Endothelial cell of umbilical vein (primary cell): ENCODE results near the gene SNED1. TPM values are rescaled to one million over a fixed set of nuclear protein-coding genes. Genes with fewer than 3 reads are reported as not detected.

ENCODE experiments used
- BruUV-seq: library from RNA; stranded (reverse); fragments of 400-500 nt; replicated peaks from 2 replicates; lab custom pipeline; 2021; lab: Mats Ljungman, UMichigan
- CTCF ChIA-PET: fragments of 300-600, 350-600 bp; sonication (Branson Sonifier 250); formaldehyde crosslinking; loops from one replicate; lab custom pipeline; 2021; ENCODE audit warnings: antibody characterized with exemption, inconsistent platforms; lab: Charles Lee
- POLR2A ChIA-PET: fragments of 300-600, 350-600 bp; sonication (Branson Sonifier 250); formaldehyde crosslinking; loops from one replicate; lab custom pipeline; 2021; ENCODE audit warnings: antibody characterized with exemption, inconsistent platforms; lab: Charles Lee
- DNase-seq: peaks from one replicate; pipeline ENCODE4 v3.0.0-alpha.2; 2011; ENCODE audit warnings: low read depth, low spot score
- FAIRE-seq: peaks from 2 replicates; lab custom pipeline; 2011; peaks lifted over from hg19 to GRCh38; lab: Jason Lieb, UNC
- H2AFZ ChIP-seq: 2 replicates; pipeline ENCODE4 v1.6.0; 2012; ENCODE audit warnings: low read depth, low read length, control low read depth, inconsistent platforms
- H3K27ac ChIP-seq: 2 replicates; pipeline ENCODE4 v1.5.1; 2011; ENCODE audit warnings: low read depth, mild to moderate bottlenecking, control low read depth, low read length, moderate library complexity; ENCODE audit not compliant: insufficient read depth
- H3K27me3 ChIP-seq, 2 experiments: 2 replicates each; pipeline versions ENCODE4 v1.6.0 to v1.6.1; 2011; ENCODE audit warnings: low read length in 2 of 2, mixed read lengths in 1 of 2; ENCODE audit not compliant: control insufficient read depth in 2 of 2, insufficient read depth in 2 of 2
- H3K36me3 ChIP-seq, 2 experiments: 2 replicates in 1 of 2; 3 replicates in 1 of 2; pipeline ENCODE4 v1.5.1; 2011; ENCODE audit warnings: low read length in 2 of 2, mild to moderate bottlenecking in 1 of 2, moderate library complexity in 1 of 2; ENCODE audit not compliant: control insufficient read depth in 2 of 2, insufficient read depth in 2 of 2; ENCODE audit errors: extremely low read depth in 1 of 2
- H3K4me1 ChIP-seq: 3 replicates; pipeline ENCODE4 v1.5.1; 2011; ENCODE audit warnings: mild to moderate bottlenecking, low read length; ENCODE audit not compliant: control insufficient read depth, insufficient read depth; ENCODE audit errors: extremely low read depth
- H3K4me2 ChIP-seq: 2 replicates; pipeline ENCODE4 v1.6.1; 2011; ENCODE audit warnings: low read length, control low read depth, mixed read lengths; ENCODE audit not compliant: insufficient read depth
- H3K4me3 ChIP-seq, 3 experiments: fragments of 200-600 bp in 1 of 3; sonication (generic), shearing (Covaris generic) in 1 of 3; replicated peaks in 1 of 3; 2 replicates each; pipeline ENCODE4 v1.5.1; 2011 to 2016; ENCODE audit warnings: control low read depth in 3 of 3, low read length in 3 of 3, mild to moderate bottlenecking in 2 of 3, inconsistent platforms in 1 of 3, low read depth in 1 of 3, moderate library complexity in 1 of 3; ENCODE audit not compliant: insufficient read depth in 1 of 3
- H3K79me2 ChIP-seq: 2 replicates; pipeline ENCODE4 v1.6.0; 2012; ENCODE audit warnings: low read length, inconsistent platforms; ENCODE audit not compliant: control insufficient read depth, insufficient read depth
- H3K9ac ChIP-seq: replicated peaks from 2 replicates; pipeline ENCODE3; 2011; ENCODE audit warnings: low read length, control low read depth; ENCODE audit not compliant: insufficient read depth; ENCODE audit errors: extremely low read depth
- H3K9me1 ChIP-seq: replicated peaks from 3 replicates; pipeline ENCODE4 v1.6.0; 2011; ENCODE audit warnings: mild to moderate bottlenecking, low read length; ENCODE audit not compliant: control insufficient read depth, insufficient read depth; ENCODE audit errors: extremely low read depth
- H3K9me3 ChIP-seq: replicated peaks from 2 replicates; pipeline ENCODE4 v1.5.1; 2012; ENCODE audit warnings: low read length, inconsistent platforms; ENCODE audit not compliant: control insufficient read depth, insufficient read depth
- H4K20me1 ChIP-seq: replicated peaks from 2 replicates; pipeline ENCODE3; 2011; ENCODE audit warnings: mild to moderate bottlenecking, low read length; ENCODE audit not compliant: control insufficient read depth, insufficient read depth; ENCODE audit errors: extremely low read depth
- EZH2 ChIP-seq: IDR thresholded peaks from 2 replicates; pipeline ENCODE4 v1.6.1; 2012; ENCODE audit warnings: borderline replicate concordance, low read depth, mild to moderate bottlenecking, moderate library complexity, low read length, inconsistent platforms; ENCODE audit not compliant: severe bottlenecking
- FOS ChIP-seq: IDR thresholded peaks from 2 replicates; pipeline ENCODE4 v1.6.1; 2011; ENCODE audit warnings: mild to moderate bottlenecking, low read length, moderate library complexity, borderline replicate concordance; ENCODE audit not compliant: insufficient read depth
- GATA2 ChIP-seq: IDR thresholded peaks from 2 replicates; pipeline ENCODE4 v1.7.0; 2011; ENCODE audit warnings: low read depth, mild to moderate bottlenecking, moderate library complexity, mixed read lengths, low read length; ENCODE audit not compliant: insufficient read length, insufficient read depth
- JUN ChIP-seq: IDR thresholded peaks from 2 replicates; pipeline ENCODE4 v1.6.1; 2011; ENCODE audit warnings: borderline replicate concordance, low read depth; ENCODE audit not compliant: insufficient read length, insufficient read depth
- MYC ChIP-seq: IDR thresholded peaks from one replicate; pipeline ENCODE4 v1.6.1; 2011; ENCODE audit warnings: mild to moderate bottlenecking, low read depth, low read length
- POLR2A ChIP-seq: IDR thresholded peaks from 2 replicates; pipeline ENCODE4 v1.6.1; 2012; ENCODE audit warnings: low read depth, mild to moderate bottlenecking, control low read depth, low read length
- POLR2AphosphoS5 ChIP-seq: IDR thresholded peaks from 2 replicates; pipeline ENCODE4 v1.6.1; 2012; ENCODE audit warnings: low read depth, mild to moderate bottlenecking, control low read depth, low read length, moderate library complexity; ENCODE audit not compliant: insufficient read depth
- dilution Hi-C: fragments of 300-500 bp; cut with MboI; formaldehyde crosslinking; loops from one replicate; pipeline ENCODE4 v1.15.0; 2019; ENCODE audit warnings: low sequenced_read_pairs; ENCODE audit not compliant: extremely low pct_ligation_motif_present
- intact Hi-C: fragments of 100-400 bp; cut with micrococcal nuclease; formaldehyde crosslinking; loops from one replicate; pipeline ENCODE4 v1.10.0; 2022
- polyA plus RNA-seq, 4 experiments: library from polyadenylated mRNA; depleted of rRNA in 3 of 4; stranded (reverse) in 3 of 4; unstranded in 1 of 4; fragments of >200 nt; gene quantifications; 2 replicates each; pipeline versions ENCODE4 v1.2.1 to v1.2.3, GENCODE V29; 2011 to 2012; ENCODE audit warnings: missing spikeins in 1 of 4
- total RNA-seq: library from RNA; stranded (reverse); gene quantifications from 2 replicates; pipeline ENCODE4 v1.2.3, GENCODE V29; 2021
- TF ChIP-seq, protein P1 (sequence below): IDR thresholded peaks from 2 replicates; pipeline ENCODE4 v1.6.1; 2011; ENCODE audit not compliant: insufficient read depth, insufficient read length
- TF ChIP-seq, protein P2 (sequence below), 2 donors: IDR thresholded peaks; 1 replicate in 1 of 2; 2 replicates in 1 of 2; pipeline ENCODE4 v1.5.1; 2011; ENCODE audit warnings: low read length in 2 of 2, mild to moderate bottlenecking in 2 of 2, moderate library complexity in 2 of 2, control low read depth in 1 of 2, inconsistent platforms in 1 of 2, low read depth in 1 of 2; ENCODE audit not compliant: insufficient read depth in 1 of 2; ENCODE audit errors: extremely low read depth in 1 of 2

Gene SNED1
- total and polyA plus RNA-seq, 2 donors (not counting 3 experiments of a cell fraction or from before 2014, with no cell fraction given) = 14.1 to 17.2 TPM

DNA sequence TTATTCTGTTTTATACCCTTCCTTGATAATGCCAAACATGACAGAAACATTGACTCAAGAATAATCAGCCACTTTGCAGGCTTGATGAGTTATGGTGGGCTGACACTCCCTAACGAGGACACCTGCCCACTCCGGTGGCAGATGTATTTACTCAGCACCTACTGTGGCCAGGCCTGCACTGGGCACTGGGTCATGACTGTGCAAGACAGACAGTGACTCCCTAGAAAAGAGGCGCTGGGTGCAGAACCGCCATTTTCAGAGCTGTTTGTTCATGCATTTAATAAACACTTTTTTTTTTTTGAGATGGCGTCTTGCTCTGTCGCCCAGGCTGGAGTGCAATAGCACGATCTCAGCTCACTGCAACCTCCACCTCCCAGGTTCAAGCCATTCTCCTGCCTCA lies 32.5 kb downstream of the SNED1 start:
- Histone ChIP-seq H3K9me1 (no peaks in the 10 kb centered on the region), H3K9me3 (no peaks in the 10 kb centered on the region), H3K36me3 (peaks cover 0 to 2% of the 10 kb centered on the region in 2 experiments), H3K9ac (no peak overlapping the region), H4K20me1 (no peaks in the 10 kb centered on the region), H3K27me3 (no peaks in the 10 kb centered on the region), H2AFZ (no peak overlapping the region), H3K4me2 (no peak overlapping the region), H3K27ac (no peak overlapping the region), H3K79me2 (no peaks in the 10 kb centered on the region), H3K4me1 (no peaks in the 10 kb centered on the region), H3K4me3 (no peak overlapping the region)
- BruUV-seq = no TSS peak
- FAIRE-seq = no peak
- no peak for DNase-seq
- no peak for TF ChIP-seq MYC
- TF ChIP-seq, protein P1, sequence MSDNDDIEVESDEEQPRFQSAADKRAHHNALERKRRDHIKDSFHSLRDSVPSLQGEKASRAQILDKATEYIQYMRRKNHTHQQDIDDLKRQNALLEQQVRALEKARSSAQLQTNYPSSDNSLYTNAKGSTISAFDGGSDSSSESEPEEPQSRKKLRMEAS = no peak
- no peak for TF ChIP-seq POLR2AphosphoS5
- TF ChIP-seq JUN = no peak
- no peak for TF ChIP-seq GATA2
- TF ChIP-seq, protein P2, sequence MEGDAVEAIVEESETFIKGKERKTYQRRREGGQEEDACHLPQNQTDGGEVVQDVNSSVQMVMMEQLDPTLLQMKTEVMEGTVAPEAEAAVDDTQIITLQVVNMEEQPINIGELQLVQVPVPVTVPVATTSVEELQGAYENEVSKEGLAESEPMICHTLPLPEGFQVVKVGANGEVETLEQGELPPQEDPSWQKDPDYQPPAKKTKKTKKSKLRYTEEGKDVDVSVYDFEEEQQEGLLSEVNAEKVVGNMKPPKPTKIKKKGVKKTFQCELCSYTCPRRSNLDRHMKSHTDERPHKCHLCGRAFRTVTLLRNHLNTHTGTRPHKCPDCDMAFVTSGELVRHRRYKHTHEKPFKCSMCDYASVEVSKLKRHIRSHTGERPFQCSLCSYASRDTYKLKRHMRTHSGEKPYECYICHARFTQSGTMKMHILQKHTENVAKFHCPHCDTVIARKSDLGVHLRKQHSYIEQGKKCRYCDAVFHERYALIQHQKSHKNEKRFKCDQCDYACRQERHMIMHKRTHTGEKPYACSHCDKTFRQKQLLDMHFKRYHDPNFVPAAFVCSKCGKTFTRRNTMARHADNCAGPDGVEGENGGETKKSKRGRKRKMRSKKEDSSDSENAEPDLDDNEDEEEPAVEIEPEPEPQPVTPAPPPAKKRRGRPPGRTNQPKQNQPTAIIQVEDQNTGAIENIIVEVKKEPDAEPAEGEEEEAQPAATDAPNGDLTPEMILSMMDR (IDR thresholded peaks at IDR 0.05; ENCODE audit: extremely low read depth in 1 of 2, insufficient read depth in 1 of 2, low read depth in 1 of 2, low read length in 2 of 2) = no peak
- no peak for TF ChIP-seq FOS
- no peak for TF ChIP-seq POLR2A
- no peak for TF ChIP-seq EZH2
- intact Hi-C loops (no loop called here), dilution Hi-C loops (no loop called here)
- CTCF ChIA-PET = interaction anchor here (1.1 kb wide), 1 partner anchor 47 kb away, joined by 3 read pairs; no protein-coding TSS in a partner anchor
- POLR2A ChIA-PET = no interaction called here
